Stimulated activated CD8-positive, alpha-beta memory T cell treated with anti-CD3 and anti-CD28 coated beads, Interleukin-4, amount 100 ng/mL, for 4 hours (primary cell): ENCODE results near the gene PEG3.
"Not testable (repeated sequence)": the region's sequence is repeated elsewhere in the genome, so short reads cannot be mapped to it uniquely, and the experiment has no call there.

Source experiments
- DNase-seq, 2 donors: peaks; one replicate each; pipeline ENCODE4 v3.0.0-alpha.2; 2020; ENCODE audit warnings: low read depth in 2 of 2, low spot score in 1 of 2

The PEG3 gene

DNA sequence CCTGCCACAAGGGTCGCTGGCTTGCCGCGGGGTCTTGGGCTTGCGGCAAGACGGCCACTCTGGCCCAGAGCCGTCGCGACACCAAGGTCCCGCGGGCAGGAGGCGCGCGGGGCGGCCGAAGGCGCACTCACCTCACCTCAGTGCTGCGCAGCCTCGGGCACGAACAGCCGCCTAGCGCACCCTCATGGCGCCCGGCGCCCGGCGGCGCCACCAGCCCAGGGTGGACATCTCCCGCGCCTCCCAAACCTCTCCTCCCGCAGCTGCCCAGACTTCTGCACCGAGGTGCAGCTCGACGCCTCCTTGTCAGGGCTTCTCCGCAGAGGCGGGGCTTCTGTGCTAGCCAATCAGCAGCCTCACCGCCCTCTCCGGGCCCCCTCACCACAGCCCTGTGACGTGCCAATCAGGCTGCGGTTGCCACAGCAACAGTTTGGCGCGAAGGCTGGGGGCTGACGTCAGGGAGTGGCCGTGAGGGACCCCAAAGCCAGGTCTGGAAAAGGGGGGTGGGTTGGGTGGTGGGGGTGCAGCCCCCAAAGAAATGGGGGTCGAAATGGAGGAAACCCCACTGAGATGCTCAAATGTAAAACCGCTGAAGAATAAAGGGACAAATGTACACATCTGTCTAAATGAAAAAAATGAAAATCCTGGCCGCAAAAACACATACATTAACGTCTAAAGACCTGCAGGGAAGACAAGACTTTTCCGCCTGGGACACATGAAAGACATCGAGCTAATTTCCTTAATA, at the start of gene PEG3, which contains the start of gene ZIM2:
PEG3 (minus strand) TSS at position 276 of the 742 bp plus-strand sequence. CDS start 16,071 bp downstream, outside the sequence.
ZIM2 (minus strand) TSS at position 276 of the 742 bp plus-strand sequence. CDS start 16,449 bp downstream, outside the sequence.
- no peak for DNase-seq

DNA sequence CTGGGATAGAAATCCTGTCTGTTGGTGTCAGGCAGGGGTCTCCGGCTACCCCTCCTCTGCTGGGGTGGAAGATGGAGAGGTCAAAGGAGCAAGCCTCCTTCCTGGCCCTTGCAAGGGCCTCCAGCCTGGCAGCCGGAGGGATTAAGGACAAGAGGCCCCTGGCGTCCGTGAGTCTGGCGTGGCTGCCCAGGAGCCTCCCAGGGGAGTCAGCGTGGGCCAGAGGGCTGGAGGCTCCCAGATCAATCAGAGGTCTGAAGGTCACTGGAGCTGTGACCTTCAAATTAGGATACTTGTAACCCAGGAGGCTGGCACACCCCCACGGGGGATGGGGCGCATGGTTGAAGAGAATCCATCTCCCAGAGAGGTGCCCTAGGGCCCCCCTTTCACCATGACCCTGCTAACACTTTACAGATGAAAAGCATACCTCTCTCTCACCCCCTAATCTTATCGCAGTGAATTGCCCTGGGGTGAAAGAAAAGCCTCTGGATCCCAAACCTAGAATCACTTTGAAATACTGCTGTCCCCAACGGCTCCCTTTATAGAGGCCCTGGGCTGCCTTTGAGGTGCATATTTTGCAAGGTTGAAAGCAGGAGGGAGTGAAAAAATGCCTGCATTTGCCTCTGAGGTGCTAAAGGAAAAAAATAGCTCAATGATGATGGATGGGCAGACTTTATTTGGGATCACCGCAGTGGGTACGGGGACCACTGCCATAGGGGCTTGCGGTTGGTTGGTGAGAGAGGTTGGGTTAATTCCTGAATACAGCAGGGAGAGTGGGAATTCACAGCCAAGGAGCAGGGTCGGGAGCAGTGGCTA, 44.9 kb upstream of the PEG3 start:
- DNase-seq: no peak

DNA sequence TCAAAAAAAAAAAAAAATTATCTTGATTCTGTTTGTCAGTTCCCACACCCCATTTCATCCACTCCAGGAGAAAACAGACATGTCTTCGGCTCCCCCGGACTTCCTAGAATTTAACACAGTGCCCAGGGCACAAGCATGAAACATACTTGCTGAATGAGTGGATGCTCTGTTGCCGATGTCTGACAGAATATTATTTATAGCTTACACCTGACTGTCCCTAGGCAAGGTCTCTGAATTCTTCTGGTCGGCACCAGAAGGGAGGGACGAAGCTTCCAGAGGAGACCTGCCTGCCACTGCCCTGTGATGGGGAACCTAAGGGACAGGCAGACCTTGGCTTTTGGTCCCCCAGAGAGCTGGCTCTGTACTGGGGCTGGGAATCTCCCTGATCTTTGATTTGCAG, 43.9 kb upstream of the PEG3 start:
- no peak for DNase-seq

DNA sequence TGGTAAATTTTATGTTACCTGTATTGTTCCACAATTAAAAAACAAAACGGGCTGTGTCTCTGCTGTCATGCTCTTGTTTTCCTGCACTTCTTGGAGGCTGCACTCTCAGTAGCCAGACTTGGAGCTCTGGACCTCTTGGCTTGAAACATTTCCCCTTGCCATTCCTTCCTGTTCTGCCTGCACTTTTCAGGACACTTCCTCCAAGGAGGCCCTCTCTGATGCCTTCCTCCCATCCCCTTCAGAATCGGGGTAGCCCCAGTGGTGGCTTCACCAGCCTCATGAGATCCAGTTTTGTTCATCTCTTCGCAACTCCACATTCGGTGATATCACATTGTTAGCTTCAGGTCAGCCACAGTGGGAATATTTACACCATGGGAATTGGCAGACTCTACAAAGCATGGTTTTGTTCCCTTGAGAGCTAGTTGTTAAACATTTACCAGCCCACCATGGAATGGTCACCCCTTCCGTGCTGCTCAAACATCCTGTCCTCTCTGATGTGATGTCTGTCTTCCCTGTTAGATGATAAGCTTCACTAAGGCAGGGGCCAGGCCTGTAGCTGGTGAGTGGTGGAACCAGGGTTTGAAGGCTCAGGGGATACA, 40.2 kb upstream of the PEG3 start:
- no peak for DNase-seq

DNA sequence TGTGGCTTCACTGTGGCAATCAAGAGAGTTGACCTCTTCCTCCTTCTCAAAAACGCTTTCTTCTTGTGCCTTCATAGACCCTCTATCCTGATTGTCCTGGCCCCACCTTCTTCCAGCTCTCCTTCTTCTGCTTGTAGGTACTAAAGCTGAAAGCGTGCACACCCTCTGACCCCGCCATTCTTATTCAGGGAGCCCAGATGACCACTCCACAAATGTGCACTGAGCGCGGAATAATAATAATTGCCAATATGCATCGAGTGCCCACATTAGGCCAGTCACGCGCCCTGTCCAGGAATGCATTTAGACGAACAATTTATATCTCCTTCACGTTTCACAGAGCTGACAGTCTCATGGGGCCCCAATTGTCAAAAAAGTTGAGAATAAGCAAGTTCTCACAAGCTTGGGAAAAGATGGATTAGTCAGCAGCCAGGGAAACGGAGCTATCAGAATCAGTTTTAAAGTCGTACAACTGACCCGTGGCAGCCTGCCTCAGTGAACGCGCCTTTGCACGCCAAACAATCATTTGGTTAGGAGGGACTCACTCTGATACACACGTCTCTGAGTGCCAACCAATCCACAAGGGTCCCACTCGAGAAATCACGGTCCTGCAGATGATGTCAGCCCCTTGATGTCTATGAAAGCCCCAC, 36.7 kb upstream of the PEG3 start:
- DNase-seq: no peak

DNA sequence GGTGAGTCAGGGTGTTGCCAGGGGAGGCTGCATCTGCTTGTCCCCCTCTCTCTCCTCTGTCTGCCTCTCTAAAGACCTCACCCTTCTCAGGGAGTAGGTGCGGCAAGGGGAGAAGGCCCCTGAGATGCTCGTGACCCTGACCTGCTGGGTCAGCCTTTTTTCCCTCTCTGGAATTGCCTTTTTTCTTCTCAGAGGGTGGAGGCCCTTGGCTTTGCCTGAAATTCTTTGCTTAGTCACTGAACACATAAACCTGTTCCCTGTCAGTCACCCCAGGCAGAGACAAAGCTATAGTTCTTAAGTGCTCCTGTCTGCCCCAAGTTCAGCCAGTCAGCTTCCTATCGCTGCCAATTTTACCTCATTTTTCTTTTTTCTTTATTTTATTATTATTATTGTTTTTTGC, 35.2 kb upstream of the PEG3 start:
- no peak for DNase-seq

DNA sequence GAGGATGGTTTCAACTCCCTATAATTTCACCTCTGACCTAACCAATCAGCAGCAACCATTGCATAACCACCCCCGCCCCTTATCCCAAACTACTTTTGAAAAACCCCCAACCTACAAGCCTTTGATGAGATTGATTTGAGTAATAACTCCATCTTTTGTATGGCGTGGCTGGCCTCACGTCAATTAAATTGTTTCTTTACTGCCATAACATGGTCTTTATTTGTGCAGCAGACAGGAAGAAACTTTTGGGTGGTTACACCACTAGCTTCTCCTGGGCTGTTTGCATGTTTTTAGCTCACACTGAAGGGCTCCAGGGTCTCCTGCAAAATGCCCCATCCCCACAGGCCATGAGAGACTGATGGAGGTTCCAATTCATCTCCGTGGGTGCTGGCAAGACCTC, 34.0 kb upstream of the PEG3 start:
- no peak for DNase-seq

DNA sequence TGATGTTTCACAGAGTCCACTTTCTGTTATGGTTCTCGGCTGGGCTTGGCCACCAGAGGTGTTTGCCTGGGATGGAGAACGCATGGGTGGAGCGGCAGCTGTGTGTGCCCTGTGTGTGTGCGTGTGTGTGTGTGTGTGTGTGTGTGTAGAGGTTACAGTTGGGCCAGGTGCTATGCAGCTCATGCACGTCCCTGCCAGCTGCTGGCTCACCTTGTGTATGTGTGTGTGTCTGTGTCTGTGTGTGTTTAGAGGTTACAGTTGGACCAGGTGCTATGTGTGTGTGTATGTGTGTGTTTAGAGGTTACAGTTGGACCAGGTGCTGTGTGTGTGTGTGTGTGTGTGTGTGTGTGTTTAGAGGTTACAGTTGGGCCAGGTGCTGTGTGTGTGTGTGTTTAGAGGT, 33.0 kb upstream of the PEG3 start:
- DNase-seq: no peak

DNA sequence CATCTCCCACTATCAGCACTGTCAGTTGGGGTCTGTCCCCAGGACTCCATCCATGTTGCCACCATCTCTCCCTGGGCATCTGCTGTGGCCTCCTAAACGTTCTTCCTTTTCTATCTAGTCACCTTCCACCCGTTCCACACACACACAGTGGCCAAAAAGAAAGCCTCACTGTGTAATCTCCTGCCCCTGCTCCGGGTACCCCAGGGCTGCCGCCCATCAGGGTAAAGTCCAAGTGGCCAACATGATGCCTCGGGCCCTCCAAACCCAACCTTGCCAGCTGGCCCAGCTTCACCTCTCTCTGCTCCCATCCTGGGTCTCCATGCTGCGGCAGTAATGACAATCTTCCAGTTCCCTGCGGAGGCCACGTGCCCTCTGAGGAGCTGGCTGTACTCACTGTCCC, 29.4 kb upstream of the PEG3 start:
- no peak for DNase-seq

DNA sequence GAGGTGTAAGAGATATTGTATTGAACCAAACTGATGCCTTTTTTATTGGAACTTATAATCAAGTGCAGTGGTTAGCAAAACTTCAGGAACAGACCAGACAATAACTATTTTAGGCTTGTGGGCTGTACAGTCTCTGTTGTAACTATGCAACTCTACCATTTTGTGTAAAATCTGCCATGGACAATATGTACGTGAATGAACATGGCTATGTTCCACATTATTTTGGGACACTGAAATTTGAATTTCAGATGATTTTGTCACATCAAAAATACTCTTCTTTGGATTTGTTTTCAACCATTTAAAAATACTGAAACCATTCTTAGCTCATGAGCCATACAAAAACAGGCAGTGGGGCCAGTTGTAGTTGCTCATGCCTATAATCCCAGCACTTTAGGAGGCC, 27.9 kb upstream of the PEG3 start:
- no peak for DNase-seq

DNA sequence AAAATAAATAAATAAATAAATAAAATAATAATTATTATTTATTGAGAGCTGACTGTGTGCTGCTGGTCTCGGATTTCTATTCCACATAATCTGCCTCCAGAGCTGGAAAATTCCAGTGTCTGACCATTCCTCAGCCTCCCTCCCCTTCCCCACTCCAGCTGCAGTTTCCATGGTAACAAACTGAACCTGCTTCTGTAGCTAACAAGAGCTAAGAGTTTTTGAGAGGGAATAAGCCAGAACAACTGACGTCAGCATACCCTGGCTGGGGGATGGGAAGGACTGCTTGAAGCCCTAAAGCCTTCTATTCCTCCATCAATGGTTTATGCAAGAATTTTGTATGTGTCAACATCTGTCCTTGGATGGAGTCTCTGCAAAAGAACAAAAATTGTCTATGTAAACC, 26.0 kb upstream of the PEG3 start:
- no peak for DNase-seq

DNA sequence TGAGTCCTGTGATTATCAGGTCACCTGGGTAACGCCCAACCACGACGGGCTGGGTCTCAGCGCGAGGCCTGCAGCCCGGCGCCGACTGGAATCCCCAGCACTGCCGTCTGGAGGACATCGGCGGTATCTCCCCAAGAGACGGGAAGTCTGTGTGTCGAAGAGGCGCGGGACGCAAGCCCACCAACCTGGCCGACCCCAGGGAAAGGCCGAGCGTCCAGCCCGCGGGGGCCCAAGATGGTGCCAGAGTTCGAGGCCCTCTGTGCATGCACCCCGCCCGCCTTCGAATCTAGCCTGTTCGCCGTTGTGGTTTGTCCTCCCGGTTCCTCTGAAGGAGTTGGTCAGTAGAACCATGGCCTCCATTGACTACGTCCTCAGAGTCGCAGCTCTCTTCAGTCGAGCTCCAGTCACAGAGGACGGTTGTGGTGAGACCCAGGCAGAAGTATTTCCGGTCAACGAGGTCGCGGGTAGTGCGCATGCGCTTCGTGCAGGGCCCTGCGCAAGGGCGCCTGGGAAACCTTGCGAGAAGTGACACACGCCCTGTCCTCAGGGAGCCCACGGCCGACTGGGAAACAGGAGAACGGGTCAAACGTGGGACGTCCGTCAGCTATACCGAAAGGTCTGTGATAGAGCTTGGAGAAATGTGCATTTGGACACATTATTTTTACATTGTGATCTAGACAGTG, 24.1 kb upstream of the PEG3 start:
- no peak for DNase-seq

DNA sequence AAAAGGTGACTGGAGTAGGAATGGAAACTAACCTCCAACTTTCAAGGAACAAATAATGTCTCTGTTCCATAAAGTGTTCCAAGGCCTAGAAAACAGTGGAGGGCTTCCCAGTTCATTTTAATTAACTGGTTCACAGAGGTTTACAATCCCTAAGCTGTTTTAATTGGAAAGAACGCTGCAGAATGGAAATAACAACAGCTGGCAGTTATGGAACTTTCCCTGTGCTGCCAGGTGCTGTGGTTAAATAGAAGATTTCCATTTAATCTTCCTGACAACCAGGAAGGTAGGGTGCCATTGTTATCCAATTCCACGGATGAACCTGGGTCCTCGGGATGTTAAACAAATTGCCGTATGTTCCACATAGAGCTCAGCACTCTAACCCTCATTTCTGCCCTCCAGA, 22.2 kb upstream of the PEG3 start:
- no peak for DNase-seq

DNA sequence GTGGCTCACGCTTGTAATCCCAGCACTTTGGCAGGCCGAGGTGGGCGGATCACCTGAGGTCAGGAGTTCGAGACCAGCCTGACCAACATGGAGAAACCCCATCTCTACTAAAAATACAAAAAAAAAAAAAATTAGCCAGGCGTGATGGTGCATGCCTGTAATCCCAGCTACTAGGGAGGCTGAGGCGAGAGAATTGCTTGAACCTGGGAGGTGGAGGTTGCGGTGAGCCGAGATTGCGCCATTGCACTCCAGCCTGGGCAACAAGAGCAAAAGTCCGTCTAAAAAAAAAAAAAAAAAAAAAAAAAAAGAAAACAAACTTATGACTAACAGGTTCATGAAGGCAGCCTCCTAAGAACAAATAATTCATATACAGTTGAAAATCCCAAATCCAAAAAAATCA, 19.9 kb upstream of the PEG3 start:
- not testable (repeated sequence) for DNase-seq

DNA sequence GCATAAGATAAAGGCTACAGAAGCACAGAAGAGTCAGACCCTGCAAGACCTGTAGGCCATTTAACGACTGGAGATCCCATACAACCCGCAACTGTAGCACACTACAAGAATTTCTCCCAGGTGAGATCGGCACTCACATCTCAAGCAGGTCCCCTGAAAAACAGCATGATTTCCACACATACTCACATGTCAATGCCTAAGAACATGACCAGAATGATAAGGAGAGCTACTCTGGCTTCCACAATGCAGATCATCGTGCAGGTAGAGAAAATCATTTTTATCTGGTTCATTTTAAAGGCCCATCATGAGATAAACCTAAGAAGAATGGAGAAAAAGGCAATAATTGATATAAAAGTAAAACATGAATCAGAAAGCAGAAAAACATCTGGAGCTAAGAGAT, 17.5 kb upstream of the PEG3 start:
- DNase-seq: no peak

DNA sequence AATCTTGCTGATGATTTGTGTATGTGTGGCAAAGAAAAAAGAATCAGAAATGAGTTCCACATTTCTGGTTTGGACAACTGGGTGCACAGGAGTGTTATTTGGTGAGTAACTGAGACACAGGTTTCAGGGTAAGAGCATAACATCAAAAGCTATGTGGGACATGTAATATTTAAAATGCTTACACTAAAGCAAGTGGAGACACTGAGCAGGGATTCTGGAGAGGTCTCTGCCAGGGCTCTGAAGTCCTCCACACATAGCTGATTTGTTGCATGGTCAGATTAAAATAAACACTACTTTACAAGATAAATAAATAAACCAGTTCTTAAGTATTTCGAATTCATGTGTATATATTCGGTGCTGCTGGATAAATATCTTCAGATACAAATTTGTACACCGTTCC, 16.3 kb upstream of the PEG3 start:
- no peak for DNase-seq

DNA sequence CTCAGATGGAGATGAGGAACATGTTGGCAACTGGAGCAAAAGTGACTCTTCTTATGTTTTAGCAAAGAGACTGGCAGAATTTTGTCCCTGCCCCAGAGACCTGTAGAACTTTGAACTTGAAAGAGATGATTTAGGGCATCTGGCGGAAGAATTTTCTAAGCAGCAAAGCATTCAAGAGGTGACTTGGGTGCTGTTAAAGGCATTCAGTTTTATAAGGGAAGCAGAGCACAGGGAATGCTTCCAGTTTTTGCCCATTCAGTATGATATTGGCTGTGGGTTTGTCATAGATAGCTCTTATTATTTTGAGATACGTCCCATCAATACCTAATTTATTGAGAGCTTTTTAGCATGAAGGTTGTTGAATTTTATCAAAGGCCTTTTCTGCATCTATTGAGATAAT, 11.8 kb upstream of the PEG3 start:
- DNase-seq: not testable (repeated sequence)

DNA sequence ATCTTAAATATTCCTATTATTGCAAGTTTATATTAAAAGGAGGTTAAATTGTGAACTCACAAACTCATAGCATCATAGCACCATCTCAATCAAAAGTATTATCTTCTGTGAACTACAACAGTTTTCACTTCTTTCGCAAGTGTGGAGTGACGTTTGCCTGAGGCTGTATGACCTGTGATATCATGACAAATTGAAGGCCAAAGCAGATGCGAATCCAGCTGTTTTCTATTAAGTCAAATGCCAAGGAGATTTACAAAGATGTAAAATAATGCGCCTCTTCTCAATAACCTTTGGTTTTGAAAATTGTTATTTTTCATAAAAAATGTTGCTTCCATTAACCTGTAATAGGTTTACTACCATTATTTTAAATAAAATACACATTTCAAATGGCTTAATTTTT, 7.6 kb upstream of the PEG3 start:
- no peak for DNase-seq

DNA sequence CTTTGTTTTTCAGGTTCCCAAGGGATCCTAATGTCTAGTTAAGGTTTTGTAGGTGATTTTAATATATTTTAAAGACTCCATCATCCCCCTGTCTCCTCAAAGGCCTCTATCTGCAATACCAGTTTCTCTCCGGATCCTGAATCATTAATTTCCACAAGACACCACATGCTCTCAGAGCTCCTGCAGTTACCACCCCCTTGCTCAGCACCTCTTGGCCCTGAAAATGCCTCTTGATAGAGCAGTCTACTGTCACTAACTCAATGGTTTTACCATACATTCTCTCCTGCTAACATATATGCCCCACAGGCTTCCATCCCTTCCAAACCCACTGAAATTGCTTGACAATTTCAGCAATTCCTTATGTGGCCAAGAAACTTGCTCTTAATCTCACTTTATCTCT, 1.9 kb upstream of the PEG3 start:
- no peak for DNase-seq

DNA sequence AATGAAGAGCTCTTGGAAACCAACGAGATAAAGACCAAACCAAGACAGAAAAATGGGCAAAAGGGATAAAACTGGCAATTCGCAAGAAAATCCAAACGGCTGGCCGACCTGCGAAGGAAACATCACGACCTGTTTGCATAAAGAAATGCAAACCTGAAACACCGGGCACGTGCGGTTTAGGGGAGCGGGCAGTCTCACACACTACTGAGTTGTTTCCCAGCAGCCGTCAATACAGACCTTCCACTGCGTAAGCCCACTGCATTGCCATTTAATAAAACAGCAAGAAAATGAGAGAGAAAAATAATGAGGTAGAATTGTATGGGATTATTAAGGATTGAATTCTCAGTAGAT, 642 bp upstream of the PEG3 start:
- DNase-seq: no peak
